CD4-positive, alpha-beta T cell (primary cell): ENCODE measurements around the gene PARP12. TPM values are rescaled to one million over a fixed set of nuclear protein-coding genes. Genes with fewer than 3 reads are reported as not detected.

ENCODE experiments used
- ATAC-seq: fragments of 200-7000 bp; cut with Tn5 transposase; one replicate; pipeline ENCODE4 v1.10.0; 2022; ENCODE audit warnings: mild to moderate bottlenecking; ENCODE audit not compliant: poor library complexity
- CTCF ChIA-PET: fragments of 350-600 bp; sonication (Branson Sonifier 250); formaldehyde crosslinking; loops from one replicate; lab custom pipeline; 2021; ENCODE audit warnings: antibody characterized with exemption, inconsistent platforms; lab: Charles Lee
- POLR2A ChIA-PET: fragments of 350-600 bp; sonication (Branson Sonifier 250); formaldehyde crosslinking; loops from one replicate; lab custom pipeline; 2021; ENCODE audit warnings: antibody characterized with exemption, inconsistent platforms; lab: Charles Lee
- DNase-seq, 14 experiments: peaks; one replicate each; pipeline ENCODE4 v3.0.0-alpha.2; 2013 to 2020; ENCODE audit warnings: mixed read lengths in 2 of 14
- H3K27ac ChIP-seq, 2 donors: one replicate each; pipeline versions ENCODE4 v1.5.1 to v1.7.0; 2013; ENCODE audit warnings: low read length in 2 of 2, low read depth in 1 of 2, mild to moderate bottlenecking in 1 of 2
- H3K27me3 ChIP-seq, 2 experiments: 1 replicate in 1 of 2; 2 replicates in 1 of 2; pipeline versions ENCODE4 v1.6.1 to v1.7.0; 2013; ENCODE audit warnings: low read length in 2 of 2, control low read depth in 1 of 2, mild to moderate bottlenecking in 1 of 2, moderate library complexity in 1 of 2; ENCODE audit not compliant: insufficient read depth in 2 of 2, control insufficient read depth in 1 of 2
- H3K36me3 ChIP-seq: one replicate; pipeline ENCODE4 v1.6.1; 2013; ENCODE audit warnings: low read length, control low read depth; ENCODE audit not compliant: insufficient read depth
- H3K4me1 ChIP-seq: one replicate; pipeline ENCODE4 v1.6.1; 2013; ENCODE audit warnings: low read length, control low read depth; ENCODE audit not compliant: insufficient read depth
- H3K4me3 ChIP-seq: one replicate; pipeline ENCODE4 v1.5.1; 2013; ENCODE audit warnings: mild to moderate bottlenecking, low read length, moderate library complexity
- H3K9me3 ChIP-seq, 2 experiments: 1 replicate in 1 of 2; 2 replicates in 1 of 2; pipeline versions ENCODE4 v1.6.1 to v1.7.0; 2013; ENCODE audit warnings: low read length in 2 of 2, mild to moderate bottlenecking in 2 of 2, control low read depth in 1 of 2, moderate library complexity in 1 of 2; ENCODE audit not compliant: control insufficient read depth in 1 of 2, insufficient read depth in 1 of 2
- H3K27ac Mint-ChIP-seq: one replicate; pipeline ENCODE4 v1.8.0; 2020; ENCODE audit warnings: mixed read lengths
- H3K27me3 Mint-ChIP-seq: one replicate; pipeline ENCODE4 v1.8.0; 2021; ENCODE audit warnings: mixed read lengths
- H3K36me3 Mint-ChIP-seq: one replicate; pipeline ENCODE4 v1.8.0; 2021; ENCODE audit warnings: low read depth, mixed read lengths
- H3K4me1 Mint-ChIP-seq: one replicate; pipeline ENCODE4 v1.8.0; 2021; ENCODE audit warnings: low read depth, mixed read lengths
- H3K4me3 Mint-ChIP-seq: one replicate; pipeline ENCODE4 v1.8.0; 2020; ENCODE audit warnings: mild to moderate bottlenecking, mixed read lengths
- H3K9me3 Mint-ChIP-seq: one replicate; pipeline ENCODE4 v1.8.0; 2020; ENCODE audit warnings: mixed read lengths
- CTCF ChIP-seq: fragments of 200-600 bp; IDR thresholded peaks from one replicate; pipeline ENCODE4 v1.8.0; 2022; ENCODE audit warnings: antibody characterized with exemption, mild to moderate bottlenecking
- intact Hi-C, 2 experiments: fragments of 100-400 bp; cut with DNase I in 1 of 2; cut with micrococcal nuclease in 1 of 2; formaldehyde crosslinking; loops; one replicate each; pipeline versions ENCODE4 v1.15.1 to v1.9.0; 2023 to 2025; cut with DNase I, micrococcal nuclease
- total RNA-seq, 174 experiments: library from RNA in 2 of 174; stranded (reverse) in 2 of 174; gene quantifications; one replicate each; pipeline ENCODE4 v1.2.3 and lab custom pipeline; 2021 to 2026

The PARP12 gene
- total RNA-seq, 2 experiments from 2014 or later: 76.7 to 78.5 TPM

GRCh38 chr7:140027858-140028257 is 34.9 kb downstream of the PARP12 start:
- TF ChIP-seq CTCF: no peak
- ATAC-seq (no peak), DNase-seq (no peak)
- Histone ChIP-seq H3K27me3 (no peaks in the 10 kb centered on the region), H3K36me3 (peaks cover 57% of the 10 kb centered on the region), H3K4me1 (no peaks in the 10 kb centered on the region), H3K9me3 (no peaks in the 10 kb centered on the region), H3K4me3 (no peak overlapping the region), H3K27ac (no peak overlapping the region)
- H3K27me3 Mint-ChIP-seq: no peaks in the 10 kb centered on the region
- no peaks in the 10 kb centered on the region for H3K9me3 Mint-ChIP-seq
- H3K27ac Mint-ChIP-seq: no peak overlapping the region
- intact Hi-C loops: no loop called here
- H3K4me1 Mint-ChIP-seq: peaks cover 13% of the 10 kb centered on the region
- H3K4me3 Mint-ChIP-seq: no peak overlapping the region
- POLR2A ChIA-PET: no interaction called here
- H3K36me3 Mint-ChIP-seq: peaks cover 98% of the 10 kb centered on the region
- CTCF ChIA-PET: no interaction called here

GRCh38 chr7:140026935-140027334 is 35.8 kb downstream of the PARP12 start:
- DNase-seq (no peak), ATAC-seq (no peak)
- H3K27me3 ChIP-seq: no peaks in the 10 kb centered on the region
- H3K9me3 Mint-ChIP-seq: no peaks in the 10 kb centered on the region
- peaks cover 7% of the 10 kb centered on the region for H3K4me1 Mint-ChIP-seq
- peaks cover 65% of the 10 kb centered on the region for H3K36me3 ChIP-seq
- no peak overlapping the region for H3K27ac Mint-ChIP-seq
- H3K27ac ChIP-seq: no peak overlapping the region
- TF ChIP-seq CTCF: no peak
- no peaks in the 10 kb centered on the region for H3K4me1 ChIP-seq
- POLR2A ChIA-PET: no interaction called here
- peaks cover 98% of the 10 kb centered on the region for H3K36me3 Mint-ChIP-seq
- H3K4me3 ChIP-seq: no peak overlapping the region
- H3K27me3 Mint-ChIP-seq: no peaks in the 10 kb centered on the region
- CTCF ChIA-PET: no interaction called here
- H3K4me3 Mint-ChIP-seq: no peak overlapping the region
- no peaks in the 10 kb centered on the region for H3K9me3 ChIP-seq
- intact Hi-C loops: no loop called here

GRCh38 chr7:140025814-140026433 is 36.8 kb downstream of the PARP12 start:
- Histone ChIP-seq H3K9me3 (no peaks in the 10 kb centered on the region), H3K27ac (no peak overlapping the region), H3K27me3 (no peaks in the 10 kb centered on the region), H3K4me1 (no peaks in the 10 kb centered on the region), H3K4me3 (no peak overlapping the region), H3K36me3 (peaks cover 65% of the 10 kb centered on the region)
- no peak overlapping the region for H3K4me3 Mint-ChIP-seq
- CTCF ChIA-PET: no interaction called here
- DNase-seq (no peak), ATAC-seq (no peak)
- peaks cover 7% of the 10 kb centered on the region for H3K4me1 Mint-ChIP-seq
- H3K9me3 Mint-ChIP-seq: no peaks in the 10 kb centered on the region
- no peak for TF ChIP-seq CTCF
- H3K27me3 Mint-ChIP-seq: no peaks in the 10 kb centered on the region
- no peak overlapping the region for H3K27ac Mint-ChIP-seq
- intact Hi-C loops: no loop called here
- peaks cover 92% of the 10 kb centered on the region for H3K36me3 Mint-ChIP-seq
- POLR2A ChIA-PET: no interaction called here
